HG02642 (cell line): ENCODE results near the gene CIDEB.
"Not testable (repeated sequence)": the region's sequence is repeated elsewhere in the genome, so short reads cannot be mapped to it uniquely, and the experiment has no call there.

Experiments used
- ATAC-seq: cut with Tn5 transposase; IDR thresholded peaks from one replicate; pipeline ENCODE4 v1.9.1; 2021; ENCODE audit warnings: mild to moderate bottlenecking; ENCODE audit not compliant: unreplicated experiment, poor library complexity

The CIDEB gene

GRCh38 chr14:24307575-24308341 is at the start of gene CIDEB:
TSS of gene CIDEB (minus strand) at chr14:24307977. CDS start at chr14:24307858, 119 bp downstream.
- peak; percentile 24 for ATAC-seq

- no peak for ATAC-seq
Measured at GRCh38 chr14:24356208-24356607, 48.4 kb upstream of the CIDEB start.

GRCh38 chr14:24355009-24355408 is 47.2 kb upstream of the CIDEB start:
- ATAC-seq = no peak

- ATAC-seq = not testable (repeated sequence)
Measured at GRCh38 chr14:24354482-24354825, 46.7 kb upstream of the CIDEB start.

- no peak for ATAC-seq
Measured at GRCh38 chr14:24353559-24354481, 46.0 kb upstream of the CIDEB start.

- ATAC-seq = no peak
Measured at GRCh38 chr14:24351517-24351916, 43.7 kb upstream of the CIDEB start.

GRCh38 chr14:24349742-24350141 is 42.0 kb upstream of the CIDEB start:
- ATAC-seq = no peak

- no peak for ATAC-seq
Measured at GRCh38 chr14:24348186-24348585, 40.4 kb upstream of the CIDEB start.

- ATAC-seq = no peak
Measured at GRCh38 chr14:24347134-24347533, 39.4 kb upstream of the CIDEB start.

- no peak for ATAC-seq
Measured at GRCh38 chr14:24343795-24344660, 36.3 kb upstream of the CIDEB start.

- ATAC-seq = no peak
Measured at GRCh38 chr14:24342889-24343288, 35.1 kb upstream of the CIDEB start.

- ATAC-seq = no peak
Measured at GRCh38 chr14:24340606-24341005, 32.8 kb upstream of the CIDEB start.

- ATAC-seq = peak; percentile 88
Measured at GRCh38 chr14:24339284-24340151, 31.7 kb upstream of the CIDEB start, which contains the start of gene RIPK3. TSS of gene RIPK3 (minus strand) at chr14:24339991. CDS start at chr14:24339826, 165 bp downstream.

GRCh38 chr14:24338843-24339242 is 31.1 kb upstream of the CIDEB start:
- no peak for ATAC-seq

GRCh38 chr14:24337824-24338175 is 30.0 kb upstream of the CIDEB start:
- ATAC-seq = no peak

GRCh38 chr14:24337144-24337823 is 29.5 kb upstream of the CIDEB start:
- ATAC-seq = no peak

GRCh38 chr14:24335461-24336171 is 27.8 kb upstream of the CIDEB start:
- no peak for ATAC-seq
